Stimulated activated naive CD8-positive, alpha-beta T cell treated with anti-CD3 and anti-CD28 coated beads, Interleukin-15, amount 100 ng/mL, for 72 hours (primary cell): ENCODE measurements around the gene MYEOV.

ENCODE experiments used
- ATAC-seq: fragments of 150-1000 bp; cut with Tn5 transposase; 2 replicates; pipeline ENCODE4 v1.10.0; 2021; ENCODE audit warnings: mild to moderate bottlenecking, moderate library complexity
- DNase-seq, 2 donors: peaks; one replicate each; pipeline ENCODE4 v3.0.0; 2021 to 2022
- H3K27ac Mint-ChIP-seq, 2 donors: one replicate each; pipeline ENCODE4 v1.8.0; 2022; ENCODE audit warnings: mild to moderate bottlenecking in 2 of 2, mixed read lengths in 2 of 2, moderate library complexity in 2 of 2
- H3K27me3 Mint-ChIP-seq: one replicate; pipeline ENCODE4 v1.8.0; 2022; ENCODE audit warnings: mixed read lengths
- H3K4me1 Mint-ChIP-seq: one replicate; pipeline ENCODE4 v1.8.0; 2022; ENCODE audit warnings: mild to moderate bottlenecking, mixed read lengths
- H3K4me3 Mint-ChIP-seq, 2 donors: one replicate each; pipeline ENCODE4 v1.8.0; 2022; ENCODE audit warnings: mild to moderate bottlenecking in 2 of 2, mixed read lengths in 2 of 2, moderate library complexity in 1 of 2
- H3K9me3 Mint-ChIP-seq, 2 donors: one replicate each; pipeline ENCODE4 v1.8.0; 2022; ENCODE audit warnings: mixed read lengths in 2 of 2

The MYEOV gene

GRCh38 chr11:69293819-69294505, at the start of gene MYEOV:
Gene MYEOV, plus strand, starts transcription at chr11:69294155. Its CDS starts 1,200 bp downstream, at chr11:69295355.
- no peaks in the 10 kb centered on the region for H3K9me3 Mint-ChIP-seq
- ATAC-seq = no peak

GRCh38 chr11:69244266-69244665, 49.7 kb upstream of the MYEOV start:
- H3K27ac Mint-ChIP-seq = no peak overlapping the region
- peaks cover 10% of the 10 kb centered on the region for H3K27me3 Mint-ChIP-seq
- ATAC-seq = no peak
- peaks cover 9 to 13% of the 10 kb centered on the region in 2 donors for H3K9me3 Mint-ChIP-seq
- no peak for DNase-seq
- H3K4me3 Mint-ChIP-seq = no peak overlapping the region
- peaks cover 30% of the 10 kb centered on the region for H3K4me1 Mint-ChIP-seq

More at GRCh38 chr11:69293819-69294505, at the start of gene MYEOV:
- Mint-ChIP-seq H3K27ac (no peak within 1 kb of the TSS), H3K4me1 (peaks cover 45% of the 10 kb centered on the region), H3K27me3 (no peaks in the 10 kb centered on the region), H3K4me3 (no peak within 1 kb of the TSS)
- DNase-seq = no peak

- H3K9me3 Mint-ChIP-seq = peaks cover 9 to 13% of the 10 kb centered on the region in 2 donors
- peaks cover 24% of the 10 kb centered on the region for H3K4me1 Mint-ChIP-seq
- no peak for ATAC-seq
- no peak overlapping the region for H3K27ac Mint-ChIP-seq
- no peak overlapping the region for H3K4me3 Mint-ChIP-seq
- peaks cover 17% of the 10 kb centered on the region for H3K27me3 Mint-ChIP-seq
- DNase-seq = no peak
Observed at GRCh38 chr11:69245041-69245440, 48.9 kb upstream of the MYEOV start.

- Mint-ChIP-seq H3K4me1 (peaks cover 17% of the 10 kb centered on the region), H3K4me3 (no peak overlapping the region), H3K9me3 (peaks cover 9 to 13% of the 10 kb centered on the region in 2 donors), H3K27ac (no peak overlapping the region), H3K27me3 (peaks cover 17% of the 10 kb centered on the region)
- DNase-seq = no peak
- no peak for ATAC-seq
Observed at GRCh38 chr11:69245491-69246345, 48.2 kb upstream of the MYEOV start.

GRCh38 chr11:69249311-69250185, 44.4 kb upstream of the MYEOV start:
- Mint-ChIP-seq H3K27ac (no peak overlapping the region), H3K27me3 (peaks cover 24% of the 10 kb centered on the region), H3K4me1 (no peaks in the 10 kb centered on the region), H3K9me3 (peaks cover 0 to 21% of the 10 kb centered on the region in 2 donors), H3K4me3 (no peak overlapping the region)
- DNase-seq (no peak), ATAC-seq (no peak)

- Mint-ChIP-seq H3K27me3 (peaks cover 31% of the 10 kb centered on the region), H3K9me3 (peaks cover 3 to 30% of the 10 kb centered on the region in 2 donors), H3K27ac (peak overlapping the region in 1 of 2 donors; percentile 71), H3K4me3 (no peak overlapping the region), H3K4me1 (no peaks in the 10 kb centered on the region)
- DNase-seq (no peak), ATAC-seq (no peak)
Observed at GRCh38 chr11:69250186-69251056, 43.5 kb upstream of the MYEOV start.

GRCh38 chr11:69251057-69251393, 42.9 kb upstream of the MYEOV start:
- H3K4me1 Mint-ChIP-seq = no peaks in the 10 kb centered on the region
- ATAC-seq = no peak
- peaks cover 35% of the 10 kb centered on the region for H3K27me3 Mint-ChIP-seq

GRCh38 chr11:69251639-69252489, 42.1 kb upstream of the MYEOV start:
- Mint-ChIP-seq H3K9me3 (peaks cover 12 to 44% of the 10 kb centered on the region in 2 donors), H3K4me1 (no peaks in the 10 kb centered on the region), H3K27me3 (peaks cover 43% of the 10 kb centered on the region), H3K27ac (no peak overlapping the region), H3K4me3 (no peak overlapping the region)
- no peak for DNase-seq
- no peak for ATAC-seq

More at GRCh38 chr11:69251057-69251393, 42.9 kb upstream of the MYEOV start:
- peak overlapping the region in 1 of 2 donors; percentile 71 for H3K27ac Mint-ChIP-seq
- no peak for DNase-seq
- peaks cover 10 to 36% of the 10 kb centered on the region in 2 donors for H3K9me3 Mint-ChIP-seq
- no peak overlapping the region for H3K4me3 Mint-ChIP-seq

- H3K9me3 Mint-ChIP-seq = peaks cover 12 to 45% of the 10 kb centered on the region in 2 donors
- H3K27me3 Mint-ChIP-seq = peaks cover 49% of the 10 kb centered on the region
- no peak overlapping the region for H3K27ac Mint-ChIP-seq
- no peak for DNase-seq
- no peaks in the 10 kb centered on the region for H3K4me1 Mint-ChIP-seq
- H3K4me3 Mint-ChIP-seq = no peak overlapping the region
- ATAC-seq = no peak
Observed at GRCh38 chr11:69252490-69252837, 41.5 kb upstream of the MYEOV start.

GRCh38 chr11:69253028-69253427, 40.9 kb upstream of the MYEOV start:
- H3K27me3 Mint-ChIP-seq = peaks cover 48% of the 10 kb centered on the region
- ATAC-seq = no peak
- no peak overlapping the region for H3K27ac Mint-ChIP-seq

GRCh38 chr11:69257134-69257533, 36.8 kb upstream of the MYEOV start:
- ATAC-seq (no peak), DNase-seq (no peak)
- Mint-ChIP-seq H3K4me3 (no peak overlapping the region), H3K4me1 (no peaks in the 10 kb centered on the region), H3K9me3 (peaks cover 12 to 45% of the 10 kb centered on the region in 2 donors), H3K27ac (no peak overlapping the region), H3K27me3 (peaks cover 41% of the 10 kb centered on the region)

More at GRCh38 chr11:69253028-69253427, 40.9 kb upstream of the MYEOV start:
- Mint-ChIP-seq H3K4me1 (no peaks in the 10 kb centered on the region), H3K4me3 (no peak overlapping the region), H3K9me3 (peaks cover 12 to 45% of the 10 kb centered on the region in 2 donors)
- DNase-seq = no peak

- ATAC-seq (no peak), DNase-seq (no peak)
- Mint-ChIP-seq H3K4me1 (no peaks in the 10 kb centered on the region), H3K27me3 (peaks cover 41% of the 10 kb centered on the region), H3K27ac (peak overlapping the region in 1 of 2 donors; percentile 68), H3K4me3 (no peak overlapping the region), H3K9me3 (peaks cover 17 to 44% of the 10 kb centered on the region in 2 donors)
Observed at GRCh38 chr11:69257838-69258658, 35.9 kb upstream of the MYEOV start.

GRCh38 chr11:69259096-69259495, 34.9 kb upstream of the MYEOV start:
- H3K9me3 Mint-ChIP-seq = peaks cover 24 to 39% of the 10 kb centered on the region in 2 donors
- ATAC-seq (no peak), DNase-seq (no peak)
- peaks cover 42% of the 10 kb centered on the region for H3K27me3 Mint-ChIP-seq
- H3K4me1 Mint-ChIP-seq = no peaks in the 10 kb centered on the region
- H3K27ac Mint-ChIP-seq = peak overlapping the region in 1 of 2 donors; percentile 35
- no peak overlapping the region for H3K4me3 Mint-ChIP-seq
